OCI-LY7 (cell line): Measurements from ENCODE around the gene SOD1.

Experiments used
- EZH2phosphoT487 ChIP-seq: fragments of 200-600 bp; sonication (generic); IDR thresholded peaks from 2 replicates; pipeline ENCODE4 v1.6.1; 2018; ENCODE audit warnings: low read depth, borderline replicate concordance, mild to moderate bottlenecking, mixed run types, antibody characterized with exemption, low read length, moderate library complexity, mixed read lengths
- TF ChIP-seq, protein P1 (sequence below): fragments of 200-600 bp; sonication (generic); conservative IDR thresholded peaks from 2 replicates; pipeline ENCODE4 v1.5.1; 2014; ENCODE audit warnings: mild to moderate bottlenecking, antibody characterized with exemption, low read length, moderate library complexity, mixed read lengths

- TF ChIP-seq, protein P1, sequence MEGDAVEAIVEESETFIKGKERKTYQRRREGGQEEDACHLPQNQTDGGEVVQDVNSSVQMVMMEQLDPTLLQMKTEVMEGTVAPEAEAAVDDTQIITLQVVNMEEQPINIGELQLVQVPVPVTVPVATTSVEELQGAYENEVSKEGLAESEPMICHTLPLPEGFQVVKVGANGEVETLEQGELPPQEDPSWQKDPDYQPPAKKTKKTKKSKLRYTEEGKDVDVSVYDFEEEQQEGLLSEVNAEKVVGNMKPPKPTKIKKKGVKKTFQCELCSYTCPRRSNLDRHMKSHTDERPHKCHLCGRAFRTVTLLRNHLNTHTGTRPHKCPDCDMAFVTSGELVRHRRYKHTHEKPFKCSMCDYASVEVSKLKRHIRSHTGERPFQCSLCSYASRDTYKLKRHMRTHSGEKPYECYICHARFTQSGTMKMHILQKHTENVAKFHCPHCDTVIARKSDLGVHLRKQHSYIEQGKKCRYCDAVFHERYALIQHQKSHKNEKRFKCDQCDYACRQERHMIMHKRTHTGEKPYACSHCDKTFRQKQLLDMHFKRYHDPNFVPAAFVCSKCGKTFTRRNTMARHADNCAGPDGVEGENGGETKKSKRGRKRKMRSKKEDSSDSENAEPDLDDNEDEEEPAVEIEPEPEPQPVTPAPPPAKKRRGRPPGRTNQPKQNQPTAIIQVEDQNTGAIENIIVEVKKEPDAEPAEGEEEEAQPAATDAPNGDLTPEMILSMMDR = no peak
- no peak for TF ChIP-seq EZH2phosphoT487
Measured at GRCh38 chr21:31659286-31659535, 282 bp upstream of the SOD1 start.
